ENCODE measurements around the gene PROCR.

PROCR gene

GRCh38 chr20:35171753-35172433 lies at the start of gene PROCR:
Gene PROCR (plus strand): TSS chr20:35172072. CDS start chr20:35172155, 83 bp downstream.
- no peak for TF ChIP-seq CTCF (IDR thresholded peaks at IDR 0.05; ENCODE audit: low read depth, low read length)
- in situ Hi-C loops (cut with HindIII; ENCODE audit: low sequenced_read_pairs) = no loop called here

GRCh38 chr20:35122756-35123405 lies 49.0 kb upstream of the PROCR start:
- in situ Hi-C loops (cut with HindIII; ENCODE audit: low sequenced_read_pairs) = no loop called here
- TF ChIP-seq CTCF (IDR thresholded peaks at IDR 0.05; ENCODE audit: low read depth, low read length) = no peak
- no peak for DNase-seq (ENCODE audit: low read depth, low spot score)
- H3K4me3 ChIP-seq (ENCODE audit: low read depth, low read length) = no peak overlapping the region

More at GRCh38 chr20:35171753-35172433, at the start of gene PROCR:
- DNase-seq (ENCODE audit: low read depth, low spot score) = peak; percentile 91
- H3K4me3 ChIP-seq (ENCODE audit: low read depth, low read length) = peak within 1 kb of the TSS; percentile 49

- no peak for TF ChIP-seq CTCF (IDR thresholded peaks at IDR 0.05; ENCODE audit: low read depth, low read length)
- in situ Hi-C loops (cut with HindIII; ENCODE audit: low sequenced_read_pairs) = no loop called here
These were observed 46.1 kb upstream of the PROCR start for GRCh38 chr20:35125753-35126152.

GRCh38 chr20:35129647-35130069 lies 42.2 kb upstream of the PROCR start:
- DNase-seq (ENCODE audit: low read depth, low spot score) = peak; percentile 26
- in situ Hi-C loops (cut with HindIII; ENCODE audit: low sequenced_read_pairs) = no loop called here
- no peak for TF ChIP-seq CTCF (IDR thresholded peaks at IDR 0.05; ENCODE audit: low read depth, low read length)
- H3K4me3 ChIP-seq (ENCODE audit: low read depth, low read length) = no peak overlapping the region

More at GRCh38 chr20:35125753-35126152, 46.1 kb upstream of the PROCR start:
- H3K4me3 ChIP-seq (ENCODE audit: low read depth, low read length) = no peak overlapping the region
- DNase-seq (ENCODE audit: low read depth, low spot score) = no peak

- no peak for DNase-seq (ENCODE audit: low read depth, low spot score)
- no peak overlapping the region for H3K4me3 ChIP-seq (ENCODE audit: low read depth, low read length)
- in situ Hi-C loops (cut with HindIII; ENCODE audit: low sequenced_read_pairs) = no loop called here
- no peak for TF ChIP-seq CTCF (IDR thresholded peaks at IDR 0.05; ENCODE audit: low read depth, low read length)
These were observed 39.9 kb upstream of the PROCR start for GRCh38 chr20:35131934-35132333.

- H3K4me3 ChIP-seq (ENCODE audit: low read depth, low read length) = no peak overlapping the region
- no peak for DNase-seq (ENCODE audit: low read depth, low spot score)
- in situ Hi-C loops (cut with HindIII; ENCODE audit: low sequenced_read_pairs) = no loop called here
- TF ChIP-seq CTCF (IDR thresholded peaks at IDR 0.05; ENCODE audit: low read depth, low read length) = no peak
These were observed 38.8 kb upstream of the PROCR start for GRCh38 chr20:35133031-35133430.
